ENCODE measurements around the gene AEBP2.

Gene AEBP2

GRCh38 chr12:19496219-19496878 is 57.1 kb downstream of the AEBP2 start:
- Histone ChIP-seq H3K4me3 (ENCODE audit: low read length) (no peak overlapping the region), H3K27me3 (replicated peaks; ENCODE audit: insufficient read depth, low read length) (no peaks in the 10 kb centered on the region), H3K36me3 (replicated peaks; ENCODE audit: insufficient read depth, low read length) (no peaks in the 10 kb centered on the region; the same call in 1 of the 2 replicates), H3K79me2 (ENCODE audit: low read length) (peaks cover 32% of the 10 kb centered on the region), H3F3A (ENCODE audit: insufficient read depth, low read length) (no peaks in the 10 kb centered on the region), H3K9me2 (replicated peaks; ENCODE audit: insufficient read depth, low read length) (no peaks in the 10 kb centered on the region), H3K9ac (ENCODE audit: low read length) (no peak overlapping the region), H4K20me1 (ENCODE audit: insufficient read depth, low read length) (no peaks in the 10 kb centered on the region), H3K4me1 (ENCODE audit: low read length) (no peaks in the 10 kb centered on the region), H3K4me2 (ENCODE audit: low read depth, low read length) (no peak overlapping the region), H3K9me3 (replicated peaks; ENCODE audit: insufficient read depth, low read length) (no peaks in the 10 kb centered on the region), H2AFZ (ENCODE audit: low read length) (no peak overlapping the region), H3K27ac (ENCODE audit: low read length) (no peak overlapping the region)
- TF ChIP-seq EZH2 (optimal IDR thresholded peaks at IDR 0.05; ENCODE audit: low read depth, low read length) (no peak), EZH2phosphoT487 (IDR thresholded peaks at IDR 0.05; ENCODE audit: low read length) (no peak), CTCF (IDR thresholded peaks at IDR 0.05; ENCODE audit: low read length) (no peak)
- no peak for DNase-seq

GRCh38 chr12:19498099-19498498 is 58.8 kb downstream of the AEBP2 start:
- no peaks in the 10 kb centered on the region for H4K20me1 ChIP-seq (ENCODE audit: insufficient read depth, low read length)

GRCh38 chr12:19499030-19499429 is 59.7 kb downstream of the AEBP2 start:
- no peak for TF ChIP-seq EZH2phosphoT487 (IDR thresholded peaks at IDR 0.05; ENCODE audit: low read length)
- no peak for TF ChIP-seq EZH2 (optimal IDR thresholded peaks at IDR 0.05; ENCODE audit: low read depth, low read length)
- TF ChIP-seq CTCF (IDR thresholded peaks at IDR 0.05; ENCODE audit: low read length) = no peak
- H3K9ac ChIP-seq (ENCODE audit: low read length) = no peak overlapping the region
- no peaks in the 10 kb centered on the region for H3F3A ChIP-seq (ENCODE audit: insufficient read depth, low read length)
- no peaks in the 10 kb centered on the region for H4K20me1 ChIP-seq (ENCODE audit: insufficient read depth, low read length)
- H3K9me2 ChIP-seq (replicated peaks; ENCODE audit: insufficient read depth, low read length) = no peaks in the 10 kb centered on the region
- H3K9me3 ChIP-seq (replicated peaks; ENCODE audit: insufficient read depth, low read length) = no peaks in the 10 kb centered on the region
- no peaks in the 10 kb centered on the region; the same call in 1 of the 2 replicates for H3K36me3 ChIP-seq (replicated peaks; ENCODE audit: insufficient read depth, low read length)
- no peak for DNase-seq
- H3K4me2 ChIP-seq (ENCODE audit: low read depth, low read length) = no peak overlapping the region
- H3K27ac ChIP-seq (ENCODE audit: low read length) = no peak overlapping the region
- peaks cover 23% of the 10 kb centered on the region for H3K79me2 ChIP-seq (ENCODE audit: low read length)
- H2AFZ ChIP-seq (ENCODE audit: low read length) = no peak overlapping the region
- no peak overlapping the region for H3K4me3 ChIP-seq (ENCODE audit: low read length)
- H3K27me3 ChIP-seq (replicated peaks; ENCODE audit: insufficient read depth, low read length) = no peaks in the 10 kb centered on the region
- H3K4me1 ChIP-seq (ENCODE audit: low read length) = no peaks in the 10 kb centered on the region

More at GRCh38 chr12:19498099-19498498, 58.8 kb downstream of the AEBP2 start:
- Histone ChIP-seq H2AFZ (ENCODE audit: low read length) (no peak overlapping the region), H3K9me3 (replicated peaks; ENCODE audit: insufficient read depth, low read length) (no peaks in the 10 kb centered on the region), H3K36me3 (replicated peaks; ENCODE audit: insufficient read depth, low read length) (no peaks in the 10 kb centered on the region; the same call in 1 of the 2 replicates), H3K9ac (ENCODE audit: low read length) (no peak overlapping the region), H3K79me2 (ENCODE audit: low read length) (peaks cover 22% of the 10 kb centered on the region), H3K4me1 (ENCODE audit: low read length) (no peaks in the 10 kb centered on the region), H3K4me3 (ENCODE audit: low read length) (no peak overlapping the region), H3K4me2 (ENCODE audit: low read depth, low read length) (no peak overlapping the region), H3F3A (ENCODE audit: insufficient read depth, low read length) (no peaks in the 10 kb centered on the region), H3K27ac (ENCODE audit: low read length) (no peak overlapping the region), H3K9me2 (replicated peaks; ENCODE audit: insufficient read depth, low read length) (no peaks in the 10 kb centered on the region), H3K27me3 (replicated peaks; ENCODE audit: insufficient read depth, low read length) (no peaks in the 10 kb centered on the region)
- no peak for DNase-seq
- TF ChIP-seq CTCF (IDR thresholded peaks at IDR 0.05; ENCODE audit: low read length) (no peak), EZH2phosphoT487 (IDR thresholded peaks at IDR 0.05; ENCODE audit: low read length) (no peak)
